Measurements from ENCODE around the gene KANSL1. TPM values are rescaled to one million over a fixed set of nuclear protein-coding genes. Genes with fewer than 3 reads are reported as not detected.
A peak's percentile ranks its signal among the peaks of the same experiment; 100 is the strongest.

The KANSL1 gene
- total and polyA plus RNA-seq, 9 of the 15 experiments (the other 6 are each of a cell fraction or from before 2014, with no cell fraction given): 3.6 to 55.4 (median 31.8) TPM

GRCh38 chr17:46100590-46100989 is 92.6 kb downstream of the KANSL1 start (continued):
- no peak for TF ChIP-seq HMBOX1 (IDR thresholded peaks at IDR 0.05)
- no peak for TF ChIP-seq NCOA6 (IDR thresholded peaks at IDR 0.05)

GRCh38 chr17:46099865-46100264 is 93.4 kb downstream of the KANSL1 start:
- DNase-seq (ENCODE audit: extremely low read depth in 1 of 4, low spot score in 3 of 4) (no peak), ATAC-seq (no peak), FAIRE-seq (no peak)
- Histone ChIP-seq H2AFZ (ENCODE audit: low read depth, low read length) (no peak overlapping the region), H3K4me2 (ENCODE audit: insufficient read depth, low read length) (no peak overlapping the region), H3K9me1 (ENCODE audit: control insufficient read depth, insufficient read depth, low read length) (no peaks in the 10 kb centered on the region), H3K27ac (ENCODE audit: extremely low read depth, low read depth, low read length) (peak overlapping the region; percentile 81; the same call in 2 of the 3 replicates), H4K20me1 (replicated peaks; ENCODE audit: control insufficient read depth, insufficient read depth, low read length) (peaks cover 8% of the 10 kb centered on the region; the same call in 1 of the 2 replicates), H3K36me3 (ENCODE audit: control insufficient read depth, insufficient read depth, low read length) (peaks cover 3% of the 10 kb centered on the region; the same call in 2 of the 3 replicates), H3K4me3 (no peak overlapping the region), H3K79me2 (ENCODE audit: control insufficient read depth, insufficient read depth, low read length) (peaks cover 94% of the 10 kb centered on the region), H3K4me1 (replicated peaks in 1 of 2; ENCODE audit: control insufficient read depth in 2 of 2, insufficient read depth in 2 of 2, low read length in 2 of 2) (peaks cover 27 to 29% of the 10 kb centered on the region in 2 experiments), H3K9ac (ENCODE audit: insufficient read depth in 1 of 2, low read depth in 2 of 2, low read length in 2 of 2) (peak overlapping the region; percentile 54 to 60; a peak in 1 of 4 replicates), H3K9me3 (replicated peaks; ENCODE audit: control insufficient read depth, insufficient read depth, low read depth, low read length) (no peaks in the 10 kb centered on the region), H3K27me3 (ENCODE audit: control insufficient read depth in 2 of 2, insufficient read depth in 2 of 2, low read length in 2 of 2) (no peaks in the 10 kb centered on the region)
- in situ Hi-C loops (cut with MboI) (loop anchor here (10.0 kb wide), 1 partner anchor 475 kb away; the partner anchor contains the start of gene ARL17A), intact Hi-C loops (cut with micrococcal nuclease) (loop anchor here (2.0 kb wide), 1 partner anchor 91 kb away; no protein-coding TSS in a partner anchor)
- POLR2A ChIA-PET: interaction anchor here (1.2 to 4.0 kb wide), 6 partner anchors 9 to 20 kb away, joined by 3 to 32 read pairs (median 10); no protein-coding TSS in a partner anchor
- no TSS peak for BruUV-seq (replicated peaks)
- CTCF ChIA-PET (ENCODE audit: low intra/inter-chr PET ratio): no interaction called here
- 0 out of 4 replicates have a peak, but pooled peaks of 1 of the 2 experiments have one; percentile 3 for TF ChIP-seq MNT (conservative IDR thresholded peaks at IDR 0.05)
- 0 out of 2 replicates have a peak, but pooled peaks have one; percentile 7 for TF ChIP-seq ZNF436 (CRISPR knock-in tag; IDR thresholded peaks at IDR 0.05)
- no peak for TF ChIP-seq MCM7 (IDR thresholded peaks at IDR 0.05)
- WGBS (ENCODE audit: insufficient coverage, low coverage, missing lambda C conversion rate): 45% methylated on average over 1 of the region's 1 CpG

Measured in K562 (cell line).